Panc1 (cell line): Measurements from ENCODE around the gene SNRNP70. TPM values are rescaled to one million over a fixed set of nuclear protein-coding genes. Genes with fewer than 3 reads are reported as not detected.

ENCODE experiments used
- ATAC-seq: fragments of 200-7000 bp; cut with Tn5 transposase; 2 replicates; pipeline ENCODE4 v1.9.1; 2020; ENCODE audit warnings: mild to moderate bottlenecking, moderate library complexity
- BruUV-seq: library from RNA; stranded (reverse); fragments of 400-500 nt; replicated peaks from 2 replicates; lab custom pipeline; 2021; lab: Mats Ljungman, UMichigan
- CTCF ChIA-PET: fragments of 300-600 bp; sonication (Branson Sonifier 250); formaldehyde crosslinking; loops from one replicate; lab custom pipeline; 2022; ENCODE audit warnings: antibody characterized with exemption; lab: Charles Lee
- POLR2A ChIA-PET: fragments of 300-600 bp; sonication (Branson Sonifier 250); formaldehyde crosslinking; loops from one replicate; lab custom pipeline; 2022; ENCODE audit warnings: antibody characterized with exemption; lab: Charles Lee
- DNase-seq: peaks from one replicate; pipeline ENCODE4 v3.0.0-alpha.2; 2010; ENCODE audit warnings: low read depth, low spot score
- H3K27ac ChIP-seq: 2 replicates; pipeline ENCODE4 v1.5.1; 2011; ENCODE audit warnings: mild to moderate bottlenecking, low read length, inconsistent platforms
- H3K27me3 ChIP-seq: fragments of 200-500 bp; sonication (Bioruptor generic); 2 replicates; pipeline ENCODE4 v1.6.0; 2014; ENCODE audit warnings: low read length, inconsistent platforms; ENCODE audit not compliant: control insufficient read depth, insufficient read depth
- H3K36me3 ChIP-seq: fragments of 200-500 bp; sonication (Bioruptor generic); 2 replicates; pipeline ENCODE4 v1.5.1; 2014; ENCODE audit warnings: inconsistent platforms, mild to moderate bottlenecking, low read length, moderate library complexity; ENCODE audit not compliant: control insufficient read depth, insufficient read depth
- H3K4me1 ChIP-seq: 2 replicates; pipeline ENCODE4 v1.5.1; 2011; ENCODE audit warnings: inconsistent platforms, mild to moderate bottlenecking, low read length, moderate library complexity; ENCODE audit not compliant: control insufficient read depth, insufficient read depth
- H3K4me3 ChIP-seq, 2 experiments: 2 replicates each; pipeline ENCODE4 v1.5.1; 2011 to 2012; ENCODE audit warnings: low read depth in 2 of 2, low read length in 2 of 2, mild to moderate bottlenecking in 2 of 2, inconsistent platforms in 1 of 2, moderate library complexity in 1 of 2
- H3K9me3 ChIP-seq: fragments of 200-500 bp; sonication (Bioruptor generic); 2 replicates; pipeline ENCODE4 v1.5.1; 2014; ENCODE audit warnings: low read depth, mild to moderate bottlenecking, inconsistent platforms, low read length, moderate library complexity; ENCODE audit not compliant: control insufficient read depth, insufficient read depth
- CTCF ChIP-seq: fragments of 450-650 bp; IDR thresholded peaks from 2 replicates; pipeline ENCODE4 v1.5.1; 2017; ENCODE audit warnings: mild to moderate bottlenecking
- POLR2AphosphoS5 ChIP-seq: IDR thresholded peaks from 2 replicates; pipeline ENCODE4 v1.6.1; 2012; ENCODE audit warnings: mild to moderate bottlenecking, low read depth, low read length, moderate library complexity
- SIN3A ChIP-seq: IDR thresholded peaks from 2 replicates; pipeline ENCODE4 v1.6.1; 2012; ENCODE audit warnings: low read depth, mild to moderate bottlenecking, low read length, moderate library complexity, borderline replicate concordance; ENCODE audit not compliant: insufficient read depth
- TCF7L2 ChIP-seq: IDR thresholded peaks from 2 replicates; pipeline ENCODE4 v1.6.1; 2011; ENCODE audit warnings: mild to moderate bottlenecking, low read depth, low read length, inconsistent platforms
- in situ Hi-C: cut with HindIII; loops from 2 replicates; pipeline ENCODE4 v1.10.0; 2016; ENCODE audit warnings: low sequenced_read_pairs, low pct_unique_long_range_greater_than_20kb
- intact Hi-C: fragments of 100-400 bp; cut with micrococcal nuclease; formaldehyde crosslinking; loops from one replicate; pipeline ENCODE4 v1.10.0; 2022; ENCODE audit not compliant: unreplicated experiment
- total RNA-seq: library from RNA; stranded (reverse); gene quantifications from one replicate; pipeline ENCODE4 v1.2.1, GENCODE V29; 2021; ENCODE audit not compliant: unreplicated experiment
- TF ChIP-seq, protein P1 (sequence below), 2 experiments: IDR thresholded peaks; 2 replicates each; pipeline ENCODE4 v1.6.1; 2011 to 2012; ENCODE audit warnings: low read depth in 2 of 2, control low read depth in 1 of 2, low read length in 1 of 2, mild to moderate bottlenecking in 1 of 2, moderate library complexity in 1 of 2; ENCODE audit not compliant: insufficient read depth in 1 of 2

SNRNP70 gene
- total RNA-seq, 1 experiment from 2014 or later: 180 TPM

GRCh38 chr19:49070416-49070815 is 14.8 kb upstream of the SNRNP70 start:
- Histone ChIP-seq H3K4me3 (no peak overlapping the region), H3K27me3 (no peaks in the 10 kb centered on the region), H3K9me3 (no peaks in the 10 kb centered on the region), H3K4me1 (peaks cover 2% of the 10 kb centered on the region; the same call in 1 of the 2 replicates), H3K27ac (no peak overlapping the region), H3K36me3 (no peaks in the 10 kb centered on the region)
- TF ChIP-seq, protein P1, sequence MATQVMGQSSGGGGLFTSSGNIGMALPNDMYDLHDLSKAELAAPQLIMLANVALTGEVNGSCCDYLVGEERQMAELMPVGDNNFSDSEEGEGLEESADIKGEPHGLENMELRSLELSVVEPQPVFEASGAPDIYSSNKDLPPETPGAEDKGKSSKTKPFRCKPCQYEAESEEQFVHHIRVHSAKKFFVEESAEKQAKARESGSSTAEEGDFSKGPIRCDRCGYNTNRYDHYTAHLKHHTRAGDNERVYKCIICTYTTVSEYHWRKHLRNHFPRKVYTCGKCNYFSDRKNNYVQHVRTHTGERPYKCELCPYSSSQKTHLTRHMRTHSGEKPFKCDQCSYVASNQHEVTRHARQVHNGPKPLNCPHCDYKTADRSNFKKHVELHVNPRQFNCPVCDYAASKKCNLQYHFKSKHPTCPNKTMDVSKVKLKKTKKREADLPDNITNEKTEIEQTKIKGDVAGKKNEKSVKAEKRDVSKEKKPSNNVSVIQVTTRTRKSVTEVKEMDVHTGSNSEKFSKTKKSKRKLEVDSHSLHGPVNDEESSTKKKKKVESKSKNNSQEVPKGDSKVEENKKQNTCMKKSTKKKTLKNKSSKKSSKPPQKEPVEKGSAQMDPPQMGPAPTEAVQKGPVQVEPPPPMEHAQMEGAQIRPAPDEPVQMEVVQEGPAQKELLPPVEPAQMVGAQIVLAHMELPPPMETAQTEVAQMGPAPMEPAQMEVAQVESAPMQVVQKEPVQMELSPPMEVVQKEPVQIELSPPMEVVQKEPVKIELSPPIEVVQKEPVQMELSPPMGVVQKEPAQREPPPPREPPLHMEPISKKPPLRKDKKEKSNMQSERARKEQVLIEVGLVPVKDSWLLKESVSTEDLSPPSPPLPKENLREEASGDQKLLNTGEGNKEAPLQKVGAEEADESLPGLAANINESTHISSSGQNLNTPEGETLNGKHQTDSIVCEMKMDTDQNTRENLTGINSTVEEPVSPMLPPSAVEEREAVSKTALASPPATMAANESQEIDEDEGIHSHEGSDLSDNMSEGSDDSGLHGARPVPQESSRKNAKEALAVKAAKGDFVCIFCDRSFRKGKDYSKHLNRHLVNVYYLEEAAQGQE (IDR thresholded peaks at IDR 0.05; ENCODE audit: insufficient read depth in 1 of 2, low read depth in 2 of 2, low read length in 1 of 2): no peak
- no peak for TF ChIP-seq POLR2AphosphoS5
- no peak for TF ChIP-seq TCF7L2
- TF ChIP-seq SIN3A: no peak
- no peak for TF ChIP-seq CTCF
- ChIA-PET POLR2A (no interaction called here), CTCF (interaction anchor here (0.6 kb wide), 1 partner anchor 74 kb away, joined by 3 read pairs; no protein-coding TSS in a partner anchor)
- in situ Hi-C loops: no loop called here
- DNase-seq: no peak
- intact Hi-C loops: no loop called here
- no peak for ATAC-seq
- no TSS peak for BruUV-seq

DNA sequence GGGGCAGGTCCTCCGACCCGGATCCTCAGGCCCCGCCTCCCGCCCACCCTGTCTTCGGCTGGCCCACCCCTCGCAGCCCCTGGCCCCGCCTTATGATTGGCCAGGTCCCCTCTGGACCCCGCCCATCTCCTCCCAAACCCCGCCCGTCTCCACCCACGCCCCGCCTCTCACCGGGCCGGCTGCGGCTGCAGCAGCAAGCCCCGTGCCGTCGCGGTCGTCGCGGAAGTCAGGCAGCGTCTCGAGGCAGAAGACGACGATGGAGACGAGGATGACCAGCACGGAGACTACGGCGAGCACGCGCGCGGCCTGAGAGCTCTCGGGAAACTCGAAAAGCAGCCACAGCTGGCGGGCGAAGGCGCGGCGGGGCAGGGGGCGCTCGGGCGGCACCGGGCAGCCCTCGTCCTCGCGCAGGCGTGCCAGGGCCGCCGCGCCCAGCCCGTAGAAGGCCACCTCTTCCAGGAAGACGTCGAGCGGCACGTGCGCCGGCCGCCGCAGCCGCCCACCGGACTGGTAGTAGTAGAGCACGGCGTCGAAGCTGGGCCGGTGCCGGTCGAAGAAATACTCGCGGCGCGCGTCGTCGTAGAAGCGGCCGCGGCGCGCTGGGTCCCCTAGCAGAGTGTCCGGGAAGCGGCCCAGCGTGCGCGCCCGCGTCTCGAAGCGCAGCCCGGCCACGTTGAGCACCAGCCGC is 13.2 kb upstream of the SNRNP70 start:
- in situ Hi-C loops (no loop called here), intact Hi-C loops (no loop called here)
- no peak for DNase-seq
- ChIA-PET POLR2A (no interaction called here), CTCF (no interaction called here)
- Histone ChIP-seq H3K4me1 (no peaks in the 10 kb centered on the region), H3K9me3 (no peaks in the 10 kb centered on the region), H3K36me3 (no peaks in the 10 kb centered on the region), H3K4me3 (no peak overlapping the region), H3K27me3 (no peaks in the 10 kb centered on the region), H3K27ac (no peak overlapping the region)
- no peak for TF ChIP-seq TCF7L2
- TF ChIP-seq, protein P1 (IDR thresholded peaks at IDR 0.05; ENCODE audit: insufficient read depth in 1 of 2, low read depth in 2 of 2, low read length in 1 of 2): no peak
- TF ChIP-seq POLR2AphosphoS5: no peak
- TF ChIP-seq CTCF: no peak
- BruUV-seq: no TSS peak
- ATAC-seq: no peak; the same call in 1 of the 2 replicates
